ENCODE results near the gene KRTAP16-1.

- no peak for TF ChIP-seq POLR2A (IDR thresholded peaks at IDR 0.05)
- TF ChIP-seq CTCF (IDR thresholded peaks at IDR 0.05) = no peak
Observed at GRCh38 chr17:41287050-41287449, 22.1 kb downstream of the KRTAP16-1 start.

Data from Peyer's patch (tissue), 4 donors.